Measurements from ENCODE around the gene VILL.

DNA sequence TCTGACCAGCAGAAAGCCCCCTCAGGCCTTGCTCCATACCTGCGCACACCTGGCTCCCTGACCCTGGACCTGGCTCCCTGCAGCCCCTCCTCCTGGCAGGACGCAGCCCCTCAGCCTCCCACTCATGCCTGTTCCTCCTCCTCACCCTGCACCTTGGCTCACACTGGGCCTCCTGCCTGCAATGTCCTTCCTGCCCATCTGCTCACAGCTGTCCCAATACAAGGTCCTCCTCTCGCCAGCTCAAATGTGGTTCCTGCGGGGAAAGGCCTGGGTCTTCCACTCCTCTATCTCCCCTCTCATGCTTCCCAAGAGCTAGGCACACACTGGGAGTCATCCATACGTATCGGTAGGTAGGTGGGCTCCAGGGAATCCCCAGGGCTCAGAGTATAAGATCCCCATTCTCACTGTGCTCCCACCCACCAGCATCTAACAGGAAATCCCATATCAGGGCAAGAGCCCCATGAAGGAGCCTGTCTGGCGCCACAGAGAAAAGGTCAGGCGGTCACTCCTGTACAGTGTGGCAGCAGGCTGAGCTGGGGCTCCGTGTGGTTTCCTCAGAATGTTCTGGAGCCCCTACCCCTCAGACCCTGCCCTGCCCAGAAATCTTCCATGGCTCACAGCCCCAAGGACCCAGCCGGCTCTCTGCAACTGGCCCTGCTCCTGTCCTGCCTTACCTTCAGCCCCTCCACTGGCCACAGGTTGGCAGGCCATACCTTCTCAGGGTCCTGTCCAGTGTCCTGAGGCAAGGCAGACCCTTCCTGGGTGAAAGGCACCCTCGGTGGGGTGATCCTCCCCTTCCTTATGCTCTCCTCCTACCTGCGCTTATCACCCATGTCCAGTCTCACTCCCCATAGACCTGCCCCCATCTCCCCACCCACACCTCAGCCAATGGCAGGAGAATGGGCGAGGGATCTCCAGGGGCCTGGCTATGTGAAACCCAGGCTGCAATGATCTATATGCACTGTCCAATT lies 28.0 kb downstream of the VILL start:
- TF ChIP-seq, protein P1, sequence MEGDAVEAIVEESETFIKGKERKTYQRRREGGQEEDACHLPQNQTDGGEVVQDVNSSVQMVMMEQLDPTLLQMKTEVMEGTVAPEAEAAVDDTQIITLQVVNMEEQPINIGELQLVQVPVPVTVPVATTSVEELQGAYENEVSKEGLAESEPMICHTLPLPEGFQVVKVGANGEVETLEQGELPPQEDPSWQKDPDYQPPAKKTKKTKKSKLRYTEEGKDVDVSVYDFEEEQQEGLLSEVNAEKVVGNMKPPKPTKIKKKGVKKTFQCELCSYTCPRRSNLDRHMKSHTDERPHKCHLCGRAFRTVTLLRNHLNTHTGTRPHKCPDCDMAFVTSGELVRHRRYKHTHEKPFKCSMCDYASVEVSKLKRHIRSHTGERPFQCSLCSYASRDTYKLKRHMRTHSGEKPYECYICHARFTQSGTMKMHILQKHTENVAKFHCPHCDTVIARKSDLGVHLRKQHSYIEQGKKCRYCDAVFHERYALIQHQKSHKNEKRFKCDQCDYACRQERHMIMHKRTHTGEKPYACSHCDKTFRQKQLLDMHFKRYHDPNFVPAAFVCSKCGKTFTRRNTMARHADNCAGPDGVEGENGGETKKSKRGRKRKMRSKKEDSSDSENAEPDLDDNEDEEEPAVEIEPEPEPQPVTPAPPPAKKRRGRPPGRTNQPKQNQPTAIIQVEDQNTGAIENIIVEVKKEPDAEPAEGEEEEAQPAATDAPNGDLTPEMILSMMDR (conservative IDR thresholded peaks at IDR 0.05; ENCODE audit: low read length), result no peak
- TF ChIP-seq EZH2phosphoT487 (IDR thresholded peaks at IDR 0.05; ENCODE audit: borderline replicate concordance, low read depth, low read length), result no peak

Measured in OCI-LY7 (cell line).